Adipose tissue (tissue), 3 donors: Measurements from ENCODE around the gene IFITM5. TPM values are rescaled to one million over a fixed set of nuclear protein-coding genes. Genes with fewer than 3 reads are reported as not detected.

Experiments
- H3K27ac ChIP-seq: one replicate; pipeline ENCODE4 v1.5.1; 2013; ENCODE audit warnings: low read depth, low read length
- WGBS, 3 donors: extraction: QIAGEN DNeasy Blood & Tissue Kit; methylation state at CpG; one replicate each; pipeline ENCODE4 v1.1.7; 2013; 5-methylcytosine and 5-hydroxymethylcytosine counted together
- polyA plus RNA-seq, 3 donors: library from polyadenylated mRNA; stranded (reverse); fragments of 200-250 nt; gene quantifications; one replicate each; pipeline ENCODE4 v1.2.3, GENCODE V29; 2013
- donor health status: healthy with polysubstance abuse.
- donor health status: Bipolar disorder and iron deficiency.
- donor health status: healthy.

IFITM5 gene
- polyA plus RNA-seq, 3 donors = 0.35 TPM; not detected in 2

DNA sequence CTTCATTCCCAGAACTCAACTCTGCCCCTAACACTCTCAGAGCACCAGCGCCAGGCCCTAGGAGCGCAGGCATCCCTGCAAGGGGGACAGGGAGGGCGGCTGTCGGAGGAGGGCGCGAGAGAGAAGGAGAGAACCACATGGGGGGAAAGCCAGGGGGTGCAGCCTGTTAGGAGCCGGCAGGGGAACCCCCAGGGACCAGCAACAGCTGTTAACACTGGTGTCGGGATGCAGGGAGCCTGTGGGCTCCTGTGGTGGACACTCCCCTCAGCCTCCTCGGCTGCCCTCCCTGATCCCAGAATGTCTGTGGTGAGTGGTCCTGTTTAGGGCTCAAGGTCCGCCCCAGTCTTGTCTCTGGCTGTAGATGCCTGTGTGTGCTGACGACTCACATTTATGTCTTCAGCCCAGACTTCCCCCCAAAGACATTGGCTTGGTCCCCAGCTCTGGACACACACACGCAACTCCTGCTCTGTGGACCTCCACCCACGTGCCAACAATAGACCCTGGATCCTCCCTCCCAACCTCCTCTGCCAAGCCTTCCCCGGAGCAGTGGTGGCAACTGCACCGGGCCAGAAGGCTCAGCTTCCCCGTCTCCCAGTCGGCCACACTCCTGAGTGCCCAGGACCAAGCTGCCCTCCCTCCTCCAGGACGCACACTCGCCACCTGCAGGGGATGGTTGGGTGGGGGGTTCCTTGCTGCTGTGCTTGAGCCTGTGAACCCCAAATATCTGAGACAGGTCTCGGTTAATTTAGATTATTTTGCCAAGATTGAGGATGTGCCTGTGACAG is 817 bp upstream of the IFITM5 start:
- no peak overlapping the region for H3K27ac ChIP-seq
- 16 to 35% (median 19%) methylated on average over 20 of the region's 20 CpGs for WGBS, 3 donors

- whole genome bisulfite sequencing, 3 donors = 48 to 68% (median 60%) methylated on average over 15 of the region's 15 CpGs
- no peak overlapping the region for H3K27ac ChIP-seq
Measured at GRCh38 chr11:298406-299065, 790 bp downstream of the IFITM5 start.

- 47 to 63% (median 47%) methylated on average over 26 of the region's 26 CpGs for WGBS, 3 donors
- H3K27ac ChIP-seq = no peak overlapping the region
Measured at GRCh38 chr11:297586-298405, 1.5 kb downstream of the IFITM5 start.

GRCh38 chr11:297051-297585 is 2.2 kb downstream of the IFITM5 start:
- no peak overlapping the region for H3K27ac ChIP-seq
- 59 to 63% (median 63%) methylated on average over 9 to 13 of the region's 13 CpGs for WGBS, 3 donors

DNA sequence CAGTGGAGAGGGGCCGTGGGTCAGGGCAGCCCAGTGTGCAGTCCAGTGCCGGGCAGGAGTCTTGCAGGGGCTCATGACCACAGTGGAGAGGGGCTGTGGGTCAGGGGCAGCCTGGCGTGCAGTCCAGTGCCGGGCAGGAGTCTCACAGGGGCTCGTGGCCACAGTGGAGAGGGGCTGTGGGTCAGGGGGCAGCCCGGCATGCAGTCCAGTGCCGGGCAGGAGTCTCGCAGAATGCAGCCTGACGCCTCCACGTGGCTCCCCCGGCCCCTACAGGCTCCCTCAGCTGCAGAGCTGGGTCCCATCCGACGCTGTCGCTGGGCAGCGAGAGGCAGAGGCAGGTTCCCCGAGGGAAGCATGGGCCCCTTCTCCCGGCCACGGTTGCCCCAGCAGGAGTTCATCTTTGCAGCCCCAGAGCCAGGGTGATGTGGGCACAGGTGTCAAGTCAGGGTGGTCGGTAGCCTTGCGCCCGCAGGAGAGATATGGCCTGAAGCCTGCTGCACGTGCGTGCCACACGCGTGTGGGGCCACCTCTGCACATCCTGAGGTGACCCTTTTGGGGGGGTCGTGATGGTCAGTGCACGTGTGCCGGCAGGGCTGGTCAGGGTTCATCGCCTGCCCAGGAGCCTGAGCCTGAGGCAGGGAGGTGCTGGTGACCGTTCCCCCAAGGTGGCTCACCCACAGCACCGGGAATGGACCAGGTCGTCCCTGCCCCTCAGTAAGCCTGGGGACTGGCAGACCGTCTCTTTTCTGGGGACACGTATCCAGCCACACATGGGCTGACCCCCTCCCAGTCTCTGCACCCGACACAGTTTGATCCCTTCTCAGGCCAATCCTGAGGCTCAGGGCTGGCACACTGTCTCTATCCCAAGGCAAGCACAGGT is 2.9 kb downstream of the IFITM5 start:
- no peak overlapping the region for H3K27ac ChIP-seq
- 70 to 83% (median 79%) methylated on average over 34 to 35 of the region's 35 CpGs for WGBS, 3 donors

DNA sequence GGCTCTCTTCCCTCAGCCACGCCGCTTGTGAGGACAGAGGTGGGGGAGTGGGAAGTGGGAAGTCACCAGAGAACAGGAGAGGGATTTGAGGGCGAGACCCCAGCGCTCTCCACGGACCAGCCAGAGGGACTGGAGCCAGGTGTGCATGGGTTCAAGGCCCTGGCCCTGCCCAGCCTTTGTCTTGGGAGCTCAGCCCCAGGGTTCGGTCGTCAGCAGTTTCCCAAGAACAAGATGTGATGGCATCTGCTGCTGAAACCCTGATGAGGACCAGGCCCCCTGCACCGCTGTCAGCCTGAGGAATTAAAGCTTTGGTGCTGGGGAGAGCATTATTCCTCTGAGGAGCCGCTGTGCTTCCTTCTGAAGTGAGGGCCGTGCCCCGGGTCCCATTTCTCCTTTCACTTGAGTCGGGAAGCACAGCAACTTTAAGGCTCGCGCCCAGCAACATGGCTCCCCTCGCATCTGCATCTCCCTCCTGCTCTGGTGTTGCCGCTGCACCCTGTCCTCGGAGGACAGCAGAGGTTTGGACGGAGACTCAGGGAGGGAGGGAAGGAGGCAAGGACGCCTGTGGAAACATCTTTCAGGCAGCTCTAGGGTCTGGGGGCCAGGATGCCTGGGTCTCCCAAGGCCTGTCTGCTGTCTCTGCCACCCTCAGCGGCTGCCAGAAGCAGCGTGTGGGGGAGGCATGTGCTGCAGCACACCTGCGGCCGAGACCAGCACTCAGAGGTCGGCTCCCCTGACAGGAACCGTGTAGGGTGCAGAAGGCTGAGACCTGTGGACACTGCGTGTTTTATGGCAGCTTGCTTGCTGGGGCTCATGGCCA is 3.8 kb downstream of the IFITM5 start:
- H3K27ac ChIP-seq = no peak overlapping the region
- 76 to 80% (median 79%) methylated on average over 25 to 26 of the region's 26 CpGs for WGBS, 3 donors

- no peak overlapping the region for H3K27ac ChIP-seq
- 90 to 92% (median 91%) methylated on average over 16 of the region's 16 CpGs for whole genome bisulfite sequencing, 3 donors
Measured at GRCh38 chr11:294780-295179, 4.5 kb downstream of the IFITM5 start.

- 88 to 92% (median 91%) methylated on average over 24 to 27 of the region's 27 CpGs for whole genome bisulfite sequencing, 3 donors
Measured at GRCh38 chr11:293852-294661, 5.3 kb downstream of the IFITM5 start.

DNA sequence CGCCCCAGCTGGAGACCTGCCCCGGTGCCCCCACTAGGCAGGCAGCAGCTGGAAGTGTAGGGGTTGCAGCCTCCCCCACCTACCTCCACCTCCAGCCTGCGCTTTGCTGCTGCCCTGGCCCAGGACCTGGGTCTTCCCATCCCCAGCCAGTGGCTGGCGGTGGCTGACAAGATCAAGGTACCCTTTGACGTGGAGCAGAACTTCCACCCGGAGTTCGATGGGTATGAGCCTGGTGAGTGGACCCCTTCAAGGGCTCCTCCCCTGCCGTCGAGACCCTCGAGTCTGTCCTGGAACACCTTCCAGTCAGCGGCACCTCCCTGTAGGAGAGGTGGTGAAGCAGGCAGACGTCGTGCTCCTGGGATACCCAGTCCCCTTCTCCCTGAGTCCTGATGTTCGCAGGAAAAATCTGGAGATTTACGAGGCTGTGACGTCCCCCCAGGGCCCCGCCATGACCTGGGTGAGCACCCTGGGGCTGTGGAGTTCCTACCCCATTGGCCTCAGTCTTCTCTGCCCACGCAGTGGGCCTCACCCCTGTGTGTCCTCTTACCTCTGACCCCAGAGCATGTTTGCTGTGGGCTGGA is 6.0 kb downstream of the IFITM5 start:
- H3K27ac ChIP-seq = no peak overlapping the region
- WGBS, 3 donors = 88 to 92% (median 92%) methylated on average over 18 of the region's 18 CpGs

More at GRCh38 chr11:293852-294661, 5.3 kb downstream of the IFITM5 start:
- no peak overlapping the region for H3K27ac ChIP-seq

DNA sequence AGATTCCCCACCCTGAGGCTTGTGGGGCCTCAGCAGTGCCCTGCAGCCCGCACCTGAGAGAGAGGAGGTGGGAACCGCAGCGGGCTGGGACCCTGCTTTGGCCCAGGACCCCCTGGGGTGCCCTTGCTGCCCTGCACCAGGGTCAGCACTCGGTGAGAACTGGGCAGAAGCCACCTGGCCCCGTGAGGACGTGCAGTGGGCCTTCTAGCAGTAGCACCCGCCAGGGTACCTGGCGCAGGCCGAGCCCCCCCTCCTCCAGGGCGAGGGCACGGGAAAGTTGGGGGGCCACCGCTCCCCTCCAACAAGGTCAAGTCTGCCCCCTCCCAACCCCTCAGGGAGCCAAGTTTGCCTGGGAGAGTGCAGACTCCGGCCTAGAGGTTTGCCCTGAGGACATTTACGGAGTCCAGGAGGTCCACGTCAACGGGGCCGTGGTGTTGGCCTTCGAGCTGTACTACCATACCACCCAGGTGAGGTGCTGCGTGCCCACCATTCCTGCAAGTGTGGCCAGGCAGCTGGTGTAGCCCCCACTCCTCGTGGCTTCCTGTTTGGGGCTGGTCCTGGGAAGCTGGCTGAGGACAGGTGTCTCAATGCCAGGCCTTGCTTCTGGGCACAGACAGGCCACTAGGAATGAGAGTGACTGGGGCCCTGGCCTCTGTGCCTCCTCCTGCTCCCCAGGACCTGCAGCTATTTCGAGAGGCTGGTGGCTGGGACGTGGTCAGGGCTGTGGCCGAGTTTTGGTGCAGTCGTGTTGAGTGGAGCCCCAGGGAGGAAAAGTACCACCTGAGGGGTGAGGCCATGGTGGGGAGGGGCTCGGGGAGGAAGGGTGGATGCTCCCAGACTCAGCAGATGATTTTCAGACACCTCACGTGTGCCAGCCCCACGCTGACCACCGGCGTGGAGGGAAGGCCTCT is 6.9 kb downstream of the IFITM5 start:
- WGBS, 3 donors = 91 to 94% (median 92%) methylated on average over 27 to 29 of the region's 29 CpGs
- no peak overlapping the region for H3K27ac ChIP-seq

- 89 to 94% (median 91%) methylated on average over 39 to 44 of the region's 44 CpGs for WGBS, 3 donors
- no peak overlapping the region for H3K27ac ChIP-seq
Measured at GRCh38 chr11:291281-292210, 7.8 kb downstream of the IFITM5 start.

DNA sequence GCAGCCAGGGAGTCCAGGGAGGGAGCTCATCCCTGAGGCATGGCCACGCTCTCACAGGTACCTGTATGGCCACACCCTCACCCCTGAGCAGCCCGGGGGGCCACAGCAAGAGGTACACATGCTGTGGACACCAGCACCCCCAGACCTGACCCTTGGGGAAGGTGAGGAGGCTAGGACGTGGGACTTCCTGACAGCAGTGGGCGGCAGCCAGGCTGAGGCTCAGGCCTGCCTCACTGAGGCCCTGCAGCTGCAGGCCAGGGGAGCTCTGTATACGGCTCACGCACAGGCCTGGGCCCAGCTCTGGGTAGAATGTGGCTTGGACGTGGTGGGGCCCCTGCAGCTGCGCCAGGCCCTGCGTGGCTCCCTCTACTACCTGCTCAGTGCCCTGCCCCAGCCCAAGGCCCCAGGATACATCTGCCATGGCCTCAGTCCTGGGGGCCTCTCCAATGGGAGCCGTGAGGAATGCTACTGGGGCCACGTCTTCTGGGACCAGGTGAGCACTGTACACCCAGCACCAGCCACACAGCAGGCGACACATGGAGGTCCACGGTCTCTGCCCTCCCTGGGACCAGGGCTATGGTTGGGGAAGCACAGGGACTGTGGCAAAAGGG is 8.6 kb downstream of the IFITM5 start:
- 90 to 91% (median 91%) methylated on average over 13 of the region's 13 CpGs for WGBS, 3 donors
- no peak overlapping the region for H3K27ac ChIP-seq

GRCh38 chr11:289712-290620 is 9.4 kb downstream of the IFITM5 start:
- H3K27ac ChIP-seq = no peak overlapping the region
- 84 to 90% (median 87%) methylated on average over 47 to 48 of the region's 48 CpGs for WGBS, 3 donors
